Adrenal gland (tissue), 12 donors: Measurements from ENCODE around the gene GRAMD2A. TPM values are rescaled to one million over a fixed set of nuclear protein-coding genes. Genes with fewer than 3 reads are reported as not detected.

ENCODE experiments used
- DNase-seq, 7 donors: peaks; one replicate each; pipeline ENCODE4 v3.0.0-alpha.2; 2019 to 2020
- H3K27ac ChIP-seq, 5 donors: fragments of 200-600 bp; sonication (generic) in 4 of 5; 1 replicate in 3 of 5; 2 replicates in 2 of 5; pipeline versions ENCODE4 v1.5.1 to v1.8.0; 2016 to 2020; ENCODE audit warnings: mild to moderate bottlenecking in 1 of 5
- H3K27me3 ChIP-seq: fragments of 200-600 bp; 2 replicates; pipeline ENCODE4 v1.8.0; 2021
- H3K36me3 ChIP-seq, 2 donors: fragments of 200-600 bp; replicated peaks in 1 of 2; 1 replicate in 1 of 2; 2 replicates in 1 of 2; pipeline versions ENCODE4 v1.5.1 to v1.8.0; 2018 to 2022
- H3K4me1 ChIP-seq, 2 donors: fragments of 200-600 bp; replicated peaks in 1 of 2; 1 replicate in 1 of 2; 2 replicates in 1 of 2; pipeline versions ENCODE4 v1.5.1 to v1.8.0; 2018 to 2021
- H3K4me3 ChIP-seq, 4 donors: fragments of 200-600 bp; sonication (generic) in 3 of 4; one replicate each; pipeline ENCODE4 v1.5.1; 2016 to 2018
- H3K9me3 ChIP-seq, 3 donors: fragments of 200-600 bp; sonication (generic) in 1 of 3; replicated peaks in 1 of 3; 1 replicate in 2 of 3; 2 replicates in 1 of 3; pipeline versions ENCODE4 v1.5.1 to v1.8.0; 2016 to 2021
- CTCF ChIP-seq, 6 experiments: fragments of 450-650 bp in 4 of 6; fragments of 200-600 bp in 2 of 6; sonication (generic) in 1 of 6; IDR thresholded peaks; 1 replicate in 5 of 6; 2 replicates in 1 of 6; pipeline versions ENCODE4 v1.5.1 to v1.8.0; 2016 to 2021; ENCODE audit warnings: antibody characterized with exemption in 6 of 6, mild to moderate bottlenecking in 2 of 6, moderate library complexity in 1 of 6
- POLR2A ChIP-seq, 2 donors: fragments of 450-650 bp; IDR thresholded peaks; one replicate each; pipeline ENCODE4 v1.6.1; 2017; ENCODE audit warnings: antibody characterized with exemption in 2 of 2, mild to moderate bottlenecking in 2 of 2, moderate library complexity in 1 of 2
- WGBS, 4 donors: extraction: QIAGEN DNeasy Blood & Tissue Kit in 2 of 4; methylation state at CpG; one replicate each; pipeline versions ENCODE4 v1.1.5 to v1.1.7; 2013 to 2017; 5-methylcytosine and 5-hydroxymethylcytosine counted together
- intact Hi-C, 2 donors: fragments of 100-400 bp; cut with DNase I; formaldehyde crosslinking; loops; one replicate each; pipeline versions ENCODE4 v1.14.1 to v1.15.0; 2022 to 2023
- polyA plus RNA-seq, 3 donors: library from polyadenylated mRNA; stranded (reverse); fragments of 200-250 nt in 2 of 3; fragments of 350-450 nt in 1 of 3; fragmentation: Illumina TruSeq in 1 of 3; extraction: RNeasy Lipid Tissue Mini Kit (QIAGEN cat#74804) in 1 of 3; gene quantifications; one replicate each; pipeline ENCODE4 v1.2.3, GENCODE V29; 2013 to 2014
- total RNA-seq, 9 donors: library from RNA; depleted of rRNA in 4 of 9; stranded (reverse); fragments of >200 nt in 4 of 9; fragments of 120-200 nt in 1 of 9; fragmentation: NEBNext Ultra II Directional in 1 of 9; extraction: Animal tissue kit (Norgen Biotek cat#: 25700) in 1 of 9; gene quantifications; one replicate each; pipeline versions ENCODE4 v1.1.0 to v1.2.4, GENCODE V29; 2013 to 2023
- donor health status: healthy with polysubstance abuse.
- donor health status: Bipolar disorder and iron deficiency.
- donor health status: DM: yes; HTN: yes; CAD: no.
- donor health status: DM: no; HTN: no; CAD: no.
- donor health status: DM: no; HTN: no; CAD: no.
- donor health status: DM: yes; HTN: yes; CAD: no.

Gene GRAMD2A
- total and polyA plus RNA-seq, 12 donors, result 0.07 to 0.64 (median 0.35) TPM; not detected in 4

GRCh38 chr15:72141171-72142084 lies 56.2 kb downstream of the GRAMD2A start:
- no peaks in the 10 kb centered on the region for H3K36me3 ChIP-seq
- H3K27ac ChIP-seq, result no peak overlapping the region
- H3K27me3 ChIP-seq, result no peaks in the 10 kb centered on the region
- H3K9me3 ChIP-seq, result no peaks in the 10 kb centered on the region
- 65 to 69% (median 68%) methylated on average over 4 of the region's 4 CpGs for WGBS, 4 donors
- no peak for DNase-seq
- TF ChIP-seq POLR2A (IDR thresholded peaks at IDR 0.05) (no peak), CTCF (IDR thresholded peaks at IDR 0.05) (no peak)
- H3K4me3 ChIP-seq, result no peak overlapping the region
- no peaks in the 10 kb centered on the region for H3K4me1 ChIP-seq
- intact Hi-C loops, result no loop called here

GRCh38 chr15:72140088-72140487 lies 57.5 kb downstream of the GRAMD2A start:
- no peak for TF ChIP-seq POLR2A (IDR thresholded peaks at IDR 0.05)
- no peak for TF ChIP-seq CTCF (IDR thresholded peaks at IDR 0.05)
- H3K27ac ChIP-seq, result no peak overlapping the region
- intact Hi-C loops, result no loop called here
- H3K4me3 ChIP-seq, result no peak overlapping the region
- no peak for DNase-seq
- 87 to 95% (median 91%) methylated on average over 3 of the region's 3 CpGs for WGBS, 4 donors
- H3K36me3 ChIP-seq, result no peaks in the 10 kb centered on the region
- H3K4me1 ChIP-seq, result no peaks in the 10 kb centered on the region
- H3K9me3 ChIP-seq, result no peaks in the 10 kb centered on the region
- H3K27me3 ChIP-seq, result no peaks in the 10 kb centered on the region

- H3K4me1 ChIP-seq, result no peaks in the 10 kb centered on the region
- DNase-seq, result no peak
- no peaks in the 10 kb centered on the region for H3K36me3 ChIP-seq
- H3K27ac ChIP-seq, result no peak overlapping the region
- H3K27me3 ChIP-seq, result no peaks in the 10 kb centered on the region
- H3K9me3 ChIP-seq, result no peaks in the 10 kb centered on the region
- 94 to 98% (median 97%) methylated on average over 4 of the region's 4 CpGs for WGBS, 4 donors
- TF ChIP-seq CTCF (IDR thresholded peaks at IDR 0.05), result no peak
- no peak overlapping the region for H3K4me3 ChIP-seq
- intact Hi-C loops, result no loop called here
Observed at GRCh38 chr15:72139667-72140066, 57.9 kb downstream of the GRAMD2A start.

DNA sequence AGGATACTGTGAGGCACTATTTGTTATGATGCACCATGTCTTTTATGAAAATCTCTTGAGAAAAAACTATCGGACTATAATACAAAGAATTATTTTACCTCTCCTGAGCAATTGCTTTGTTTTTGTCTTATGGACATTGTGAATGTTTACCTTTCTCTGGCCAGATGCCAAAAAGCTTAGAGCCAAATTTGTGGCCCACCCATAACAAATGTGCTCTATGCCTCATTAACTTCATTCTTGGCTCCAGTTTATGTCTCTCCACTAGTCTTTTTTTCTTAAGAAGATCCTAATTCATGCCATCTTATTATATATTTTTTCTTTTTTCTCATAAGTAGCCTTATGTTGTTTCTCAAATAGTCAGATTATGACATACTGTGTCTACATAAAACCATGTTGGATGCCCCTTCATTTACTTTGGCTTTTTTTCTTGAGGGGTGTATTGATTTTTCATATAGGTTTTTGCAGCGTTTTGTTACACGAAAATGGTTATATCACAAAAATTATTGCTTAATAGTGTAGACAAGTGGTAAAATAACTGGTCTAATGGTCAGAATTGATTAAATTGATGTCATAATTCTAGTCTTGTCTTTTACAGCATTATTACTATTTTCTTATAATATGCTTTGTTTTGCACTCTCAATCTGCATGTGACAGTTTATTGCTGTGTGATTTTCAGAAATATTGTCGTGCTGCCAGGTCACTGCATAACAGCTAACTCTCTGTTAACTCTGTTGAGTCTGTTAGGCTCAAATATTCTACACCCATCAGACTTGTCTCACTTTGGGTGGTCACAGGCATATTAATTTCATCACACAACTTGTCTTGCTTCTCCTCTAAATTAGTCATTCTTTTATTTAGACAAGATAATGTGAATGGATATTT lies 61.2 kb downstream of the GRAMD2A start:
- Histone ChIP-seq H3K9me3 (no peaks in the 10 kb centered on the region), H3K4me3 (no peak overlapping the region), H3K27me3 (no peaks in the 10 kb centered on the region), H3K36me3 (no peaks in the 10 kb centered on the region), H3K4me1 (no peaks in the 10 kb centered on the region), H3K27ac (no peak overlapping the region)
- TF ChIP-seq CTCF (IDR thresholded peaks at IDR 0.05) (no peak), POLR2A (IDR thresholded peaks at IDR 0.05) (no peak)
- no peak for DNase-seq
- intact Hi-C loops, result no loop called here
- 85 to 86% (median 85%) methylated on average over 4 of the region's 4 CpGs for WGBS, 4 donors
